Measurements from ENCODE around the gene SLC9C1. TPM values are rescaled to one million over a fixed set of nuclear protein-coding genes. Genes with fewer than 3 reads are reported as not detected.

The SLC9C1 gene
- total and polyA plus RNA-seq, 2 of the 13 experiments (the other 11 are each of a cell fraction or from before 2014, with no cell fraction given): not detected

GRCh38 chr3:112339134-112339533, 45.1 kb upstream of the SLC9C1 start:
- Histone ChIP-seq H3K4me1 (ENCODE audit: insufficient read depth, low read length) (no peaks in the 10 kb centered on the region), H3K36me3 (replicated peaks in 1 of 2; ENCODE audit: control insufficient read depth in 1 of 2, insufficient read depth in 2 of 2, low read length in 2 of 2) (no peaks in the 10 kb centered on the region), H3K9me3 (ENCODE audit: low read length) (no peaks in the 10 kb centered on the region), H3K27ac (ENCODE audit: extremely low read length, insufficient read depth, low read length) (no peak overlapping the region), H3K9ac (ENCODE audit: insufficient read depth, low read depth, low read length) (no peak overlapping the region), H3K79me2 (ENCODE audit: insufficient read depth, low read length) (no peaks in the 10 kb centered on the region), H3K4me2 (ENCODE audit: low read depth, low read length) (no peak overlapping the region), H4K20me1 (ENCODE audit: insufficient read depth, low read length) (no peaks in the 10 kb centered on the region), H2AFZ (ENCODE audit: low read length) (no peak overlapping the region), H3K4me3 (replicated peaks in 1 of 3; ENCODE audit: insufficient read depth in 1 of 3, low read depth in 2 of 3, low read length in 3 of 3) (no peak overlapping the region), H3K27me3 (ENCODE audit: control insufficient read depth in 1 of 2, insufficient read depth in 2 of 2, low read length in 2 of 2) (peaks cover 0 to 6% of the 10 kb centered on the region in 2 experiments; a peak in 2 of 5 replicates)
- TF ChIP-seq RERE (CRISPR knock-in tag; IDR thresholded peaks at IDR 0.05; ENCODE audit: low read depth) (no peak), FOXA3 (CRISPR knock-in tag; IDR thresholded peaks at IDR 0.05) (no peak), ZSCAN30 (CRISPR knock-in tag; IDR thresholded peaks at IDR 0.05) (no peak), MXI1 (IDR thresholded peaks at IDR 0.05; ENCODE audit: borderline replicate concordance, low read depth, low read length) (no peak), ZNF615 (CRISPR knock-in tag; IDR thresholded peaks at IDR 0.05; ENCODE audit: borderline replicate concordance) (no peak), AHR (CRISPR knock-in tag; IDR thresholded peaks at IDR 0.05) (no peak), KLF11 (CRISPR knock-in tag; IDR thresholded peaks at IDR 0.05) (no peak)
- ChIA-PET CTCF (ENCODE audit: low intra/inter-chr PET ratio, low total read pairs) (no interaction called here), POLR2A (no interaction called here)
- in situ Hi-C loops (cut with HindIII; ENCODE audit: extremely low pct_ligation_motif_present, low pct_unique_long_range_greater_than_20kb): no loop called here
- intact Hi-C loops (cut with micrococcal nuclease; ENCODE audit: unreplicated experiment): no loop called here
- ATAC-seq: no peak
- BruUV-seq (replicated peaks): no TSS peak
- DNase-seq (ENCODE audit: low spot score): no peak
- FAIRE-seq: no peak
